Retinal pigment epithelial cell (primary cell): ENCODE data around the gene SLC30A2.

Source experiments
- DNase-seq: peaks from one replicate; pipeline ENCODE4 v3.0.0-alpha.2; 2010; ENCODE audit warnings: low read depth
- H3K4me3 ChIP-seq: 2 replicates; pipeline ENCODE4 v1.5.1; 2011; ENCODE audit warnings: mild to moderate bottlenecking, low read length, control low read depth, moderate library complexity
- TF ChIP-seq, protein P1 (sequence below): conservative IDR thresholded peaks from 2 replicates; pipeline ENCODE4 v1.5.1; 2011; ENCODE audit warnings: low read depth, low read length, control low read depth, inconsistent platforms

Gene SLC30A2

DNA sequence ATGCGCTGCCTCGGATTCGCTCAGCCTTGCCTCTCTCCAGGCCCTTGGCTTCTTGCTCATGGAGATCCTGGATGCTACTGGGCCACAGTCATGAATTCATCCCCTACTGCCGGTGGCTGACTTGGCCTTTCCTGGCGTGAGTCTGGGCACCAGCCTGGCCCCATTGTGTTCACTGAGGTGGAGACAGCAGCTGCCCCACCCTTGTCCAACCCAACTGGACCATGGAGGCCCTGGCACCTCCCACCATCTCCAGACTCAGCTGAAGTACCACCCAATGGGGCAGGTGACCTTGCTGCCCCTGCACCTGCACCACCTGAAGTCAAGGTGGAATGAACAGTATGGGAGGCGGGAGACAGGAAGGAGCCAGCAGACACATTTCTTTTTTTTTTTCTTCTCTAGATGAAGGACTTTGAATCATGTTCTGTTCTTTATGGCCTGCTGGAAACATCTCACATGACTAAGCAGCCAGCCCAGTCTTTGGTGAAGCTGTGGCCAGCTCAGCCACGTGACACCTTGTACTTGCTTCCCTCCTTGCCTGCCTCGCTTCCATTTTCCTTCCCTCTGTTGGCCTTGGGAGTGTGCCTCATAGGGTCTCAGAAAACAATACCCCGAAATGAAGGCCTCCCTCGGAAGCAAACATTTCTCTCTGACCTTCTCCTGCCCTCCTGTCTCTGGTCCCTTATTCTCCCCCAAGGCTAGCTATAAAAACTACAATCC, 3.8 kb upstream of the SLC30A2 start:
- DNase-seq = no peak
- TF ChIP-seq, protein P1, sequence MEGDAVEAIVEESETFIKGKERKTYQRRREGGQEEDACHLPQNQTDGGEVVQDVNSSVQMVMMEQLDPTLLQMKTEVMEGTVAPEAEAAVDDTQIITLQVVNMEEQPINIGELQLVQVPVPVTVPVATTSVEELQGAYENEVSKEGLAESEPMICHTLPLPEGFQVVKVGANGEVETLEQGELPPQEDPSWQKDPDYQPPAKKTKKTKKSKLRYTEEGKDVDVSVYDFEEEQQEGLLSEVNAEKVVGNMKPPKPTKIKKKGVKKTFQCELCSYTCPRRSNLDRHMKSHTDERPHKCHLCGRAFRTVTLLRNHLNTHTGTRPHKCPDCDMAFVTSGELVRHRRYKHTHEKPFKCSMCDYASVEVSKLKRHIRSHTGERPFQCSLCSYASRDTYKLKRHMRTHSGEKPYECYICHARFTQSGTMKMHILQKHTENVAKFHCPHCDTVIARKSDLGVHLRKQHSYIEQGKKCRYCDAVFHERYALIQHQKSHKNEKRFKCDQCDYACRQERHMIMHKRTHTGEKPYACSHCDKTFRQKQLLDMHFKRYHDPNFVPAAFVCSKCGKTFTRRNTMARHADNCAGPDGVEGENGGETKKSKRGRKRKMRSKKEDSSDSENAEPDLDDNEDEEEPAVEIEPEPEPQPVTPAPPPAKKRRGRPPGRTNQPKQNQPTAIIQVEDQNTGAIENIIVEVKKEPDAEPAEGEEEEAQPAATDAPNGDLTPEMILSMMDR = no peak
- no peak overlapping the region for H3K4me3 ChIP-seq

DNA sequence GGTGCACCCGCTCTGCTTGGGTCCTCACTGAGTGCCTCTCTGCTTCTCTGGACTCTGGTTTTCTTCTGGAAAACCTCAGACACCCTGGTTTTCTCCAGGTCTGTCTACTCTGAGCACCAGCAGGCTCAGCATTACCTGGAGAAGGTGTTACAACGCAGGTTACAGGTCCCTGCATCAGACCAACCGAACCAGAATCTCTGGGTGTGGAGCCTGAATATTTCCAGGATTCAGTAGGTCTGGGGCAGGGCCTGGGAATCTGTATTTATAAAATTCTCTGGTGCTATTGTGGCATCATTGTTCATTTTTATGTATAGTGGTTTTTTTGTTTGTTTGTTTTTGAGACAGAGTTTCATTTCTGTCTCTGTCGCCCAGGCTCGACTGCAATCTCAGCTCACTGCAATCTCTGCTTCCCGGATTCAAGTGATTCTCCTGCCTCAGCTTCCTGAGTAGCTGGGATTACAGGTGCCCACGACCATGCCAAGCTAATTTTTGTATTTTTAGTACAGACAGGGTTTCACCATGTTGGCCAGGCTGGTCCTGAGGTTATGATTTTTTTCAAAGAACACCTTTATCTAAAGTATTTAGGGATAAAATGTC, 1.5 kb upstream of the SLC30A2 start:
- no peak for DNase-seq
- no peak overlapping the region for H3K4me3 ChIP-seq
- TF ChIP-seq, protein P1 = no peak

DNA sequence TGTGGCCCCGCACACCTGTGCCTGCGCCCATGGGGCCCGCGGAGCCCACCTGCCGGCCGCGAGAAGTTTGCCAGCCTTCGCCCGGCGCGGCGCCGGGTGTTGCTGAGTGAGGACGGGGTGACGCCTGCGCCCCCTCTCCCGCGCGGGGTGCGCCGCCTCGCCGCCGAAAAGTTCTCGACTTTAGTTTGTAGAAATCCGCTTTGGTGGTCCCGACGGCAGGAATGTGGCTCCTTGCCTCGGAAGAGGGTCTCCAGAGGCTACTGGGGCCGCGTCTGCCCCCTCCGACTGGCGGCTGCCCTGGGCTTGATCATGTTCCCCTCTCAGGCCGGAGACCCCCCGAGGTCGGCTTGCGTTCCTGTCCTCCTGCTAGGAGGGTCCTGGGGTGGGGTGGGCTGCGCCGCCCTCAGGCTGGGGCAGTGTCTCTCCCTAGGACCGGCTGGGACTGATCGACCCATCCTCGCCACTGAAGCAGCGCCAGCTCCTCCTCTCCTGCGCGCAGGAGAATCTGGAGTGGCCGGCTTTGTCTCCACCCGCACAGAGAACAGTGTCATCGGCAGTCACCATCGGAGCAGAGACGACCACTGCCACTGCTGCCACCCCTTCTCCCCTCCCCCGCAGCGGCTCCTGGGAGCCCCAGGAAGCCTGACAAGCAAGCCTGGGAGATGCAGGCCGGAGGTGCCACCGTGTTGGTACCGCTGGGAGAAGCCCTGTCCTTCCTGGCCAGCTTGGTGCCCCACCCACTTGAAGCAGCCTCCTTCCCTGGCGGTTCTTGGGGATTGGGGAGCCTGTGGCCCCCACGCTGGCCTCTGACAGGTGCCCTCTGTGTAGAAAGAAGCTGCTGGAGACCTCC, 553 bp upstream of the SLC30A2 start:
- TF ChIP-seq, protein P1 = no peak
- H3K4me3 ChIP-seq = no peak overlapping the region
- no peak for DNase-seq

DNA sequence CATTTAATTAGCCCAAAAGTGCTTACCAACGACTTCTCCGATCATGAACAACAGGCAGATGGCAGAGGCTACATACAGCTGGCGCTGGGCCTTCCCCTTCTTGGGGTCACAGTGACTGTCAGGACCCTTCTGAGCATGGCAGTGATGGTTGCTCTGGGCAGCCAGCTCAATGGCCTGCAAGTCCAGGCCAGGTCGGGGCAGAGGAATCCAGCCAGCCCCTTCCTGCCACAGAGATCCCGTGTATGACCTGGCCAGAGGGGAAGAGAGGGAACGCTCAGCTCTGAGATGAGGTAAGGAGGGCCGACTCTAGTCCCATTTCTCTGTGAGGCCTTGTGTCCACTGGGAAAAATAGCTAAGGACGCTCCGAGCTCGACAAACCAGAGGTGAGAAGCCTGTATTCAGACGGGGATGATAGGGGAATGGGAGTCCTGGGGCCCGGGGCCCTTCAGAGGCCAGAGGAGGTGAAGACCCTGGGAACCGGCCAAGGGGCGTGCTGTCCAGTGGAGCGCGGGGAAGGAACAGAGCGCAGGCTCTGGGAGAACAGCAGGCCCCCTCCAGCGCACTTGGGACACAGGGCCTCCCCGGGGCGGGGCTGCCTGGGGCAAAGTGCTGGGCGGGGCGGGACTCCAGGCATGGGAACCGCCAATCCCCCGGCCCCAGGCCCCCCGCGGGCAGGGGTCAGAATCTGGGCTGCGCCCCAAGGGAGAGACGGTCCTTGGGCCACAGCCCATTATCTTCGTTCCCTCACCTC, 772 bp downstream of the SLC30A2 start:
- TF ChIP-seq, protein P1 = no peak
- no peak for DNase-seq
- H3K4me3 ChIP-seq = no peak overlapping the region

DNA sequence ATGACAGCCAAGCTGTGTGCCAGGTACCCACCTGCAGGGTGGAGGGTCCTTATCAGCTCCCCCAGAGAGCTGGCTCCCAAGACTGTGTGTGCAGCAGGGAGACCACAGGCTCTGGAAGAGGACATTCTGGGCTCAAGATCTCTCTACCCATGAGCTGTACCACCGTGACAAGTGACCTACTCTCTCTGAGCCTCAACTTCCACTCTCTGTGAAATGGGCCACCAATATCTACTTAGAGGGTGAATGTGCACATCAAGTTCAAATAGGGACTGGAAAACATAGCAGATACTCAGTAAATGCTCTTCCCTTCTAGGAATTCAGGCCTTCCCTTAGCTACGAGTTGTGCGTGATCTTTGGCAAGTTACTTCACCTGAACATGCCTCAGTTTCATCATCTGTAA, 1.5 kb downstream of the SLC30A2 start:
- TF ChIP-seq, protein P1 = no peak

DNA sequence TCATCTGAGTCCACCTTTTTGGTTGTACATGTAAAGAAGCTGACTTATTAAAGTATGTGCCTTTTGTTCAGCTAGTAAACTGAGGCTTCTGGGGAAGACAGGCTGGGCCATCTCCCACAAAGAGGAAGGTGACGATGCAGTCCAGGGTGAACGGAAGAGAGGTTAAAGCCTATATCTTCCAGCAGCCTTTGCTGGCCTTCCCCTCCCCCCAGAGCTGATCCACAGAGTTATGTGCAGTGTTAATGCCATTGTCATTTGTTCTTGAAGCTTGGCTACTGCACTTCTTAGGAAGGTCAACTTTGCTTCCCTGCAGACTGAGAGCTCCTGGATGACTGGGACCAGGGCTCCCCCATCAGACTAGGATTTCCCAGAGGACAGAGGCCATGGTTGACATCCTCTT, 2.2 kb downstream of the SLC30A2 start:
- TF ChIP-seq, protein P1 = no peak
- no peak overlapping the region for H3K4me3 ChIP-seq
- DNase-seq = no peak

More for the DNA sequence above, 1.5 kb downstream of the SLC30A2 start:
- no peak for DNase-seq
- no peak overlapping the region for H3K4me3 ChIP-seq
